Heart left ventricle (tissue), 16 donors: ENCODE measurements around the gene SHISA2. TPM values are rescaled to one million over a fixed set of nuclear protein-coding genes. Genes with fewer than 3 reads are reported as not detected.

ENCODE experiments used
- ATAC-seq, 4 donors: fragments of 200-7000 bp; cut with Tn5 transposase; one replicate each; pipeline ENCODE4 v1.9.1; 2020 to 2022; ENCODE audit warnings: moderate library complexity in 4 of 4, mild to moderate bottlenecking in 3 of 4, moderate number of reproducible peaks in 1 of 4
- DNase-seq, 5 donors: peaks; one replicate each; pipeline ENCODE4 v3.0.0-alpha.2; 2020
- H3K27ac ChIP-seq, 12 donors: fragments of 200-600 bp; sonication (generic) in 4 of 12; one replicate each; pipeline versions ENCODE4 v1.5.0 to v1.8.0; 2016 to 2022; ENCODE audit warnings: mild to moderate bottlenecking in 2 of 12
- H3K27me3 ChIP-seq, 9 donors: fragments of 200-600 bp; sonication (generic) in 2 of 9; one replicate each; pipeline versions ENCODE4 v1.5.1 to v1.8.0; 2016 to 2022; ENCODE audit warnings: mild to moderate bottlenecking in 3 of 9
- H3K36me3 ChIP-seq, 9 donors: fragments of 200-600 bp; sonication (generic) in 2 of 9; one replicate each; pipeline versions ENCODE4 v1.5.0 to v1.8.0; 2018 to 2022; ENCODE audit warnings: mild to moderate bottlenecking in 2 of 9
- H3K4me1 ChIP-seq, 12 donors: fragments of 200-600 bp; sonication (generic) in 4 of 12; one replicate each; pipeline versions ENCODE4 v1.5.0 to v1.8.0; 2016 to 2022; ENCODE audit warnings: mild to moderate bottlenecking in 3 of 12
- H3K4me3 ChIP-seq, 12 donors: fragments of 200-600 bp; sonication (generic) in 4 of 12; one replicate each; pipeline versions ENCODE4 v1.5.0 to v1.8.0; 2017 to 2022; ENCODE audit warnings: mild to moderate bottlenecking in 9 of 12, moderate library complexity in 4 of 12
- H3K9me3 ChIP-seq, 12 donors: fragments of 200-600 bp; sonication (generic) in 4 of 12; one replicate each; pipeline versions ENCODE4 v1.5.0 to v1.8.0; 2016 to 2022; ENCODE audit warnings: mild to moderate bottlenecking in 1 of 12
- POLR2A ChIP-seq, 2 donors: fragments of 450-650 bp; IDR thresholded peaks; one replicate each; pipeline ENCODE4 v1.6.1; 2017; ENCODE audit warnings: antibody characterized with exemption in 2 of 2, mild to moderate bottlenecking in 2 of 2, moderate library complexity in 2 of 2
- WGBS, 4 donors: extraction: QIAGEN DNeasy Blood & Tissue Kit in 2 of 4; methylation state at CpG; one replicate each; pipeline versions ENCODE4 v1.1.5 to v1.1.7; 2013 to 2018; 5-methylcytosine and 5-hydroxymethylcytosine counted together
- intact Hi-C, 10 donors: fragments of 100-400 bp; cut with DNase I; formaldehyde crosslinking; loops; one replicate each; pipeline versions ENCODE4 v1.11.1 to v1.14.2; 2022
- polyA plus RNA-seq, 2 donors: library from polyadenylated mRNA; stranded (reverse); fragments of 200-250 nt; gene quantifications; one replicate each; pipeline ENCODE4 v1.2.3, GENCODE V29; 2013
- total RNA-seq, 9 donors: library from RNA; depleted of rRNA in 2 of 9; stranded (reverse); fragments of >200 nt in 2 of 9; fragmentation: NEBNext Ultra II Directional in 3 of 9; extraction: Animal tissue kit (Norgen Biotek cat#: 25700) in 3 of 9; gene quantifications; one replicate each; pipeline versions ENCODE4 v1.1.0 to v1.2.4, GENCODE V29; 2016 to 2023
- TF ChIP-seq, protein P1 (sequence below), 12 donors: fragments of 200-600 bp; sonication (generic) in 4 of 12; IDR thresholded peaks; one replicate each; pipeline versions ENCODE4 v1.5.0 to v1.8.0; 2018 to 2022; ENCODE audit warnings: antibody characterized with exemption in 12 of 12, mild to moderate bottlenecking in 5 of 12
- donor health status: ischemic (EF 13 %, LVEDD 7.1; RV severe dilation, severe dysfunction).
- donor health status: healthy with polysubstance abuse.
- donor health status: DM: no; HTN: yes; CAD: no.
- donor health status: DM: no; HTN: no; CAD: no.
- donor health status: ischemic (EF 25% LVEDD 6.9; RV normal size, moderate dysfunction).
- donor health status: ischemic (EF 25% LVEDD 5.7; RV mildly dilated, moderate dysfunction).
- donor health status: healthy.
- donor health status: DM: yes; HTN: yes; CAD: no.
- donor health status: ischemic (EF 35%, LVEDD 5.7; RV mildly dilated, moderate dysfunction).
- donor health status: nonischemic (EF 11% LVEDD 7.7; RV severe dilation, severe dysfunction).
- donor health status: DM: yes; HTN: yes; CAD: no.
- donor health status: PGD.
- donor health status: ischemic (EF 29% LVEDD 5.4; RV normal size, mild dysfunction).
- donor health status: nonischemic (EF 23%, LVEDD 6.1; RV moderate dilation, normal function).

Gene SHISA2
- total and polyA plus RNA-seq, 11 donors, result 0.08 to 0.72 (median 0.12) TPM; not detected in 1

DNA sequence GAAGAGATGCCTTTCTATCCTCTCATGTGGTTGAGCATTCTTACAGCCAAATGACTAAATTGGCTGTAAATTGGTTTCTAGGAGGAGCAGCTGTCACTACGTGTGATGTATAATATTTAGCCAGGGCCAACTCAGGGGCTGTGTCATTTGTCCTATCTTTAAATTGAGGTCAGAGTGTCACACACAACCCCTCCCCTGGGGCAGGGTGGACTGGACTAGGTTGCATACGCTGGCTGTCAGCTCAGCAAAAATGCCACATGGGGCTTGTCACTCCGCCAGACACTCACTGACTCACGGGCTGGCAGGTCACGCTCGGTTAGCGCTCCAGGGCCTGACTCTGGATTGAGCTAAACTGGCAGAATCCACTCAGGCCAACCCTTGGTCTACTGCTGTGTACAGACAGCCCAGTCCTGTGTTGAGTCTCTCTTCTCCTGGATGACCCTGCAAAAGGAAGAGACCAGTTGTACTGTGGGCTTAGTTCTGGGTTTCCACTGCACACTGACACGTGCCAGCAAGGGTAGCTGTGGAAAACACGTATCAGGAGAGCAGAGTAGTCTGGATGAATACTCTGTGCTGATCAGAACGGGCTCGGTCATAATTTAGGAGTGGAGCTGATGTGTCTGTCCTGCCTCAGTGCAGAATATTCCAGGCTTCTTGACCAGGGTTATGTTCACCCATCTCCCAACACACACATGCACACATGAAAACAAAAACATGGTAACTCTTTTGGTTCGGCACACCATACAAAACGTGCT is 29.1 kb downstream of the SHISA2 start:
- peak overlapping the region in 3 of 12 donors; percentile 42 to 55 (median 45) for H3K27ac ChIP-seq
- peaks cover 0 to 30% (median 11%) of the 10 kb centered on the region in 12 donors for H3K4me1 ChIP-seq
- H3K36me3 ChIP-seq, result no peaks in the 10 kb centered on the region
- no peak overlapping the region for H3K4me3 ChIP-seq
- ATAC-seq (peak; percentile 84 to 96 (median 94)), DNase-seq (peak; percentile 63 to 89 (median 82))
- H3K9me3 ChIP-seq, result no peaks in the 10 kb centered on the region
- intact Hi-C loops, result no loop called here
- TF ChIP-seq, protein P1, sequence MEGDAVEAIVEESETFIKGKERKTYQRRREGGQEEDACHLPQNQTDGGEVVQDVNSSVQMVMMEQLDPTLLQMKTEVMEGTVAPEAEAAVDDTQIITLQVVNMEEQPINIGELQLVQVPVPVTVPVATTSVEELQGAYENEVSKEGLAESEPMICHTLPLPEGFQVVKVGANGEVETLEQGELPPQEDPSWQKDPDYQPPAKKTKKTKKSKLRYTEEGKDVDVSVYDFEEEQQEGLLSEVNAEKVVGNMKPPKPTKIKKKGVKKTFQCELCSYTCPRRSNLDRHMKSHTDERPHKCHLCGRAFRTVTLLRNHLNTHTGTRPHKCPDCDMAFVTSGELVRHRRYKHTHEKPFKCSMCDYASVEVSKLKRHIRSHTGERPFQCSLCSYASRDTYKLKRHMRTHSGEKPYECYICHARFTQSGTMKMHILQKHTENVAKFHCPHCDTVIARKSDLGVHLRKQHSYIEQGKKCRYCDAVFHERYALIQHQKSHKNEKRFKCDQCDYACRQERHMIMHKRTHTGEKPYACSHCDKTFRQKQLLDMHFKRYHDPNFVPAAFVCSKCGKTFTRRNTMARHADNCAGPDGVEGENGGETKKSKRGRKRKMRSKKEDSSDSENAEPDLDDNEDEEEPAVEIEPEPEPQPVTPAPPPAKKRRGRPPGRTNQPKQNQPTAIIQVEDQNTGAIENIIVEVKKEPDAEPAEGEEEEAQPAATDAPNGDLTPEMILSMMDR (IDR thresholded peaks at IDR 0.05), result no peak
- no peak for TF ChIP-seq POLR2A (IDR thresholded peaks at IDR 0.05)
- 45 to 60% (median 55%) methylated on average over 8 to 13 of the region's 13 CpGs for WGBS, 4 donors
- H3K27me3 ChIP-seq, result peaks cover 0 to 15% (median 4%) of the 10 kb centered on the region in 9 donors

DNA sequence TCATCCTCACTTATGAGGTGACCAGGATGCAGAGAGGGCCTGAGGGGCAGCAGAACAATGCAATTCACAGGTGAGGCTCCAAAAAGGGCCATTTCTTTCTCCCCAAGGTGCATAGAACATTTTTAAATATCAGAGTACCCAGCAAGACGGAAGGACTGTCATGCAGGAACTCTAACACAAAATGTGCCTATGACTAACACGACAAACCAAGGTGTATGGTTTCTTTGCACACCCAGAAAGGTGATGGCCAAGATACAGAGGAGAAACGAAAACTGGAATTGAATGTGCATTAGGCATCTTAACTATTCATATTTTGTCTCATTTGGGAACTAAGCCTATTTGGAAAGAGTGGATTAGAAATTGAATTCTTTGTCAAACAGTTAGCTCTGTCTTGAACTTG is 29.9 kb downstream of the SHISA2 start:
- TF ChIP-seq, protein P1 (IDR thresholded peaks at IDR 0.05), result no peak
- no peak for TF ChIP-seq POLR2A (IDR thresholded peaks at IDR 0.05)
- Histone ChIP-seq H3K4me1 (peaks cover 0 to 38% (median 16%) of the 10 kb centered on the region in 12 donors), H3K36me3 (no peaks in the 10 kb centered on the region), H3K27me3 (peaks cover 0 to 12% (median 4%) of the 10 kb centered on the region in 9 donors), H3K27ac (peak overlapping the region in 1 of 12 donors; percentile 55), H3K4me3 (no peak overlapping the region), H3K9me3 (no peaks in the 10 kb centered on the region)
- intact Hi-C loops, result no loop called here
- WGBS, 4 donors, result 89 to 95% (median 92%) methylated on average over 3 of the region's 3 CpGs
- no peak for DNase-seq
- no peak for ATAC-seq

DNA sequence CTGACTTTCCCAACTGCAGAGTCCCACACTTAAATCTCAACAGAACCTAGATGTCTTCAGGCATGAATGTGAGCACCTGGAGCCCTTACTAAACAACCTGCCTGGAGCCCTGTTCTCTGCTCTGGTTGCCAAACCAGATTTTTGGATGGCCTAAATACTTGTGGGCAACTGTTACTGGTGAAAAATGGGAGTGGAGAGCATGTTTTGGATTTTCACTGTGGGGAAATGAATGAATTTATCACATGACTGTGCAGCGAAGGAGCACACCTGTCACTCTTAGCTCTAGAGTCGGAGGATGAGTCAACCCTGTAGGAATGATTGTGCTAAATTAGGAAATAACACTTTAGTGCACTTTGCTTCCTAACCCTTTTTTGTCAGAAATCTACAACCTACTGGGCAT is 30.3 kb downstream of the SHISA2 start:
- peaks cover 0 to 12% (median 4%) of the 10 kb centered on the region in 9 donors for H3K27me3 ChIP-seq
- DNase-seq (no peak), ATAC-seq (no peak)
- WGBS, 4 donors, result 53 to 66% (median 61%) methylated on average over 2 of the region's 2 CpGs
- no peak overlapping the region for H3K27ac ChIP-seq
- peaks cover 0 to 41% (median 18%) of the 10 kb centered on the region in 12 donors for H3K4me1 ChIP-seq
- intact Hi-C loops, result no loop called here
- no peaks in the 10 kb centered on the region for H3K36me3 ChIP-seq
- H3K4me3 ChIP-seq, result no peak overlapping the region
- no peaks in the 10 kb centered on the region for H3K9me3 ChIP-seq
- no peak for TF ChIP-seq POLR2A (IDR thresholded peaks at IDR 0.05)
- TF ChIP-seq, protein P1 (IDR thresholded peaks at IDR 0.05), result no peak

DNA sequence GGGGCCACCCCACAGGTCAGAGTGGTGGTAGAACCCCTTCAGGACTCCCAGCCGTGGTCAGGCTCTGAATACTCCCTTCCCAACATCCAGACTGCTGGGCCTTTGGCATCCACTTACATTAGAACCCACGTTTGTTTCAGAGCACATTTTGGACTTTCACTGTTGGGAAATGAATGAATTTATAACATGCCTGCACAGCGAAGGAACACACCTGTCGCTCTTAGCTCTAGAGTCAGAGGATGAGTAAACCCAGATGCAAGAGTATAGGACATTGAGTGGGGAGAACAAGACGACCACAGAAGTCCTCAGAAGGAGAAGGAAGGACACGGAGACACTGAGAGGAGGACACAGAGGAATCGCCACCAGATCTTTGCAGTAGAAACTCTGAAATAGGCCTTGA is 30.9 kb downstream of the SHISA2 start:
- 87 to 91% (median 91%) methylated on average over 7 of the region's 7 CpGs for WGBS, 4 donors
- DNase-seq, result no peak
- ATAC-seq, result no peak

More for the DNA sequence above, 30.9 kb downstream of the SHISA2 start:
- Histone ChIP-seq H3K36me3 (no peaks in the 10 kb centered on the region), H3K9me3 (no peaks in the 10 kb centered on the region), H3K4me3 (no peak overlapping the region), H3K27me3 (peaks cover 0 to 12% (median 4%) of the 10 kb centered on the region in 9 donors), H3K27ac (no peak overlapping the region), H3K4me1 (peaks cover 0 to 42% (median 21%) of the 10 kb centered on the region in 12 donors)
- no peak for TF ChIP-seq POLR2A (IDR thresholded peaks at IDR 0.05)
- TF ChIP-seq, protein P1 (IDR thresholded peaks at IDR 0.05), result no peak
- intact Hi-C loops, result no loop called here
